ENCODE measurements around the gene MAPKAPK5.

DNA sequence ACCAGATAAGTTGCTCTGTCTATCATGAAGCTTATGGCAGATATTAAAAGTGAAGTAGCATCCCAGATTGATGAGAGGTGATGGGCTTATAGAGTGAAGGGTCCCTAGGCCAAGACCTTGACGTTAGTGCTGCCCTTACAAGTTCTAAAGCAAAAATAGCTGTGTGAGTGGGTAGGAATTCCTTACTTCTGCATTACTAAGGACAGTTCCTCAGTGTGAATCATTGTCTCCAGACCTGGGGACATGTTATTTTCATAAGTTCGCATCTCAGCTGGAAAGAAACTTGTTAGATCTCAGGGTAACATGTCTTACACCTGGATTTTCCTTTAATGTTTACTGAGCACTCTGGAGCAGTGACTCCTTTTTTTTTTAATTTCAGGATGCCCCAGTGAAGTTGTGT, 28.7 kb downstream of the MAPKAPK5 start:
- TF ChIP-seq, protein P1, sequence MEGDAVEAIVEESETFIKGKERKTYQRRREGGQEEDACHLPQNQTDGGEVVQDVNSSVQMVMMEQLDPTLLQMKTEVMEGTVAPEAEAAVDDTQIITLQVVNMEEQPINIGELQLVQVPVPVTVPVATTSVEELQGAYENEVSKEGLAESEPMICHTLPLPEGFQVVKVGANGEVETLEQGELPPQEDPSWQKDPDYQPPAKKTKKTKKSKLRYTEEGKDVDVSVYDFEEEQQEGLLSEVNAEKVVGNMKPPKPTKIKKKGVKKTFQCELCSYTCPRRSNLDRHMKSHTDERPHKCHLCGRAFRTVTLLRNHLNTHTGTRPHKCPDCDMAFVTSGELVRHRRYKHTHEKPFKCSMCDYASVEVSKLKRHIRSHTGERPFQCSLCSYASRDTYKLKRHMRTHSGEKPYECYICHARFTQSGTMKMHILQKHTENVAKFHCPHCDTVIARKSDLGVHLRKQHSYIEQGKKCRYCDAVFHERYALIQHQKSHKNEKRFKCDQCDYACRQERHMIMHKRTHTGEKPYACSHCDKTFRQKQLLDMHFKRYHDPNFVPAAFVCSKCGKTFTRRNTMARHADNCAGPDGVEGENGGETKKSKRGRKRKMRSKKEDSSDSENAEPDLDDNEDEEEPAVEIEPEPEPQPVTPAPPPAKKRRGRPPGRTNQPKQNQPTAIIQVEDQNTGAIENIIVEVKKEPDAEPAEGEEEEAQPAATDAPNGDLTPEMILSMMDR (IDR thresholded peaks at IDR 0.05), result no peak
- no peak for TF ChIP-seq EZH2phosphoT487 (IDR thresholded peaks at IDR 0.05)

Measured in neural progenitor cell (in vitro differentiated cells).